ENCODE data around the gene METTL16.

DNA sequence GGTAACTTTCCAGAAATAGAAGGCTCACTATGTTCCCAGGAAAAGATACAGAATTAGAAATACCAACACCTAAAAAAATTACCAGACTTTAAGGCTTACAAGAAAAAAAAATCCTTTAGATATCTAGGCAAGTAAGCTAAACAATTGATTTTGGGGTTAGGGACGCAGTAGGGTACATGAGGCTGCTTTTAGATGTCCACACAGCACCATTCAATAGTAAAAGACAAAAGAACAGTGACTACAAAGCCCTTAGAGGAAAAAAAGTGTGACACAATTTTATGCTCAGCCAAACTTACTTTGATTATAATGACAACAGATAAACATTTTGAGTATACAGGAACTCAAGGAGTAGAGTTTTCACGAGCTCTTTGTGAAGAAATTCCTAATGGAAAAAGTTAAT is 29.9 kb downstream of the METTL16 start:
- TF ChIP-seq, protein P1, sequence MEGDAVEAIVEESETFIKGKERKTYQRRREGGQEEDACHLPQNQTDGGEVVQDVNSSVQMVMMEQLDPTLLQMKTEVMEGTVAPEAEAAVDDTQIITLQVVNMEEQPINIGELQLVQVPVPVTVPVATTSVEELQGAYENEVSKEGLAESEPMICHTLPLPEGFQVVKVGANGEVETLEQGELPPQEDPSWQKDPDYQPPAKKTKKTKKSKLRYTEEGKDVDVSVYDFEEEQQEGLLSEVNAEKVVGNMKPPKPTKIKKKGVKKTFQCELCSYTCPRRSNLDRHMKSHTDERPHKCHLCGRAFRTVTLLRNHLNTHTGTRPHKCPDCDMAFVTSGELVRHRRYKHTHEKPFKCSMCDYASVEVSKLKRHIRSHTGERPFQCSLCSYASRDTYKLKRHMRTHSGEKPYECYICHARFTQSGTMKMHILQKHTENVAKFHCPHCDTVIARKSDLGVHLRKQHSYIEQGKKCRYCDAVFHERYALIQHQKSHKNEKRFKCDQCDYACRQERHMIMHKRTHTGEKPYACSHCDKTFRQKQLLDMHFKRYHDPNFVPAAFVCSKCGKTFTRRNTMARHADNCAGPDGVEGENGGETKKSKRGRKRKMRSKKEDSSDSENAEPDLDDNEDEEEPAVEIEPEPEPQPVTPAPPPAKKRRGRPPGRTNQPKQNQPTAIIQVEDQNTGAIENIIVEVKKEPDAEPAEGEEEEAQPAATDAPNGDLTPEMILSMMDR (optimal IDR thresholded peaks at IDR 0.05 in 1 of 3, IDR thresholded peaks at IDR 0.05 in 1 of 3, conservative IDR thresholded peaks at IDR 0.05 in 1 of 3; ENCODE audit: extremely low read depth in 1 of 3, insufficient read depth in 2 of 3, low read length in 3 of 3) = no peak
- TF ChIP-seq EZH2 (IDR thresholded peaks at IDR 0.05; ENCODE audit: low read length) = no peak
